HepG2 (cell line): ENCODE data around the gene HMBS. TPM values are rescaled to one million over a fixed set of nuclear protein-coding genes. Genes with fewer than 3 reads are reported as not detected.

Source experiments
- ATAC-seq: fragments of 200-7000 bp; cut with Tn5 transposase; 3 replicates; pipeline ENCODE4 v1.9.1; 2020; ENCODE audit warnings: mild to moderate bottlenecking, moderate library complexity
- BruUV-seq: library from RNA; stranded (reverse); fragments of 400-500 nt; replicated peaks from 2 replicates; lab custom pipeline; 2021; lab: Mats Ljungman, UMichigan
- CTCF ChIA-PET: fragments of 300-600 bp; formaldehyde crosslinking; extraction: SDS; loops from one replicate; lab custom pipeline; 2021; ENCODE audit warnings: low total read pairs, inconsistent platforms, low intra/inter-chr PET ratio; lab: Yijun Ruan, JAX
- POLR2A ChIA-PET: fragments of 350-600 bp; sonication (Branson Sonifier 250); formaldehyde crosslinking; loops from one replicate; lab custom pipeline; 2020; ENCODE audit warnings: antibody characterized with exemption, inconsistent platforms; lab: Yijun Ruan, JAX
- DNase-seq: peaks from one replicate; pipeline ENCODE4 v3.0.0-alpha.2; 2015; ENCODE audit warnings: low spot score
- FAIRE-seq: peaks from 3 replicates; lab custom pipeline; 2011; peaks lifted over from hg19 to GRCh38; lab: Jason Lieb, UNC
- H2AFZ ChIP-seq: one replicate; pipeline ENCODE4 v1.6.1; 2011; ENCODE audit warnings: low read length, inconsistent platforms
- H3K27ac ChIP-seq: fragments of 300-600 bp; 3 replicates; pipeline ENCODE4 v1.8.0; 2011; ENCODE audit warnings: mixed run types, mild to moderate bottlenecking, mixed read lengths, low read length, inconsistent platforms; ENCODE audit not compliant: insufficient read depth; ENCODE audit errors: extremely low read length
- H3K27me3 ChIP-seq, 2 experiments: fragments of 200-600 bp in 1 of 2; 2 replicates in 1 of 2; 3 replicates in 1 of 2; pipeline versions ENCODE4 v1.6.0 to v1.8.0; 2011; ENCODE audit warnings: low read length in 2 of 2, mild to moderate bottlenecking in 2 of 2, moderate library complexity in 2 of 2, inconsistent platforms in 1 of 2; ENCODE audit not compliant: insufficient read depth in 2 of 2, control insufficient read depth in 1 of 2
- H3K36me3 ChIP-seq, 2 experiments: fragments of 200-600 bp in 1 of 2; replicated peaks in 1 of 2; 2 replicates in 1 of 2; 3 replicates in 1 of 2; pipeline versions ENCODE4 v1.5.1 to v1.8.0; 2011; ENCODE audit warnings: low read length in 2 of 2, inconsistent platforms in 1 of 2; ENCODE audit not compliant: insufficient read depth in 2 of 2, control insufficient read depth in 1 of 2
- H3K4me1 ChIP-seq: 2 replicates; pipeline ENCODE4 v1.5.1; 2012; ENCODE audit warnings: low read length, inconsistent platforms; ENCODE audit not compliant: insufficient read depth
- H3K4me2 ChIP-seq: 2 replicates; pipeline ENCODE4 v1.6.0; 2011; ENCODE audit warnings: low read depth, low read length, inconsistent platforms
- H3K4me3 ChIP-seq, 3 experiments: fragments of 200-600 bp in 1 of 3; sonication (generic), shearing (Covaris generic) in 1 of 3; replicated peaks in 1 of 3; 2 replicates each; pipeline ENCODE4 v1.5.1; 2011 to 2016; ENCODE audit warnings: low read length in 3 of 3, inconsistent platforms in 2 of 3, low read depth in 2 of 3, mild to moderate bottlenecking in 2 of 3, control low read depth in 1 of 3, mixed read lengths in 1 of 3; ENCODE audit not compliant: insufficient read depth in 1 of 3
- H3K79me2 ChIP-seq: one replicate; pipeline ENCODE4 v1.6.1; 2011; ENCODE audit warnings: low read length, inconsistent platforms; ENCODE audit not compliant: insufficient read depth
- H3K9ac ChIP-seq: 2 replicates; pipeline ENCODE4 v1.6.0; 2011; ENCODE audit warnings: mild to moderate bottlenecking, low read depth, low read length, inconsistent platforms; ENCODE audit not compliant: insufficient read depth
- H3K9me3 ChIP-seq: 2 replicates; pipeline ENCODE4 v1.5.1; 2012; ENCODE audit warnings: mild to moderate bottlenecking, low read length
- H4K20me1 ChIP-seq: 2 replicates; pipeline ENCODE4 v1.6.0; 2011; ENCODE audit warnings: inconsistent platforms, mild to moderate bottlenecking, low read length, moderate library complexity; ENCODE audit not compliant: insufficient read depth
- BRF2 ChIP-seq: sonication (generic); formaldehyde crosslinking; IDR thresholded peaks from 2 replicates; pipeline ENCODE4 v1.8.1; 2022; ENCODE audit warnings: mild to moderate bottlenecking, missing genetic modification reagents
- CSRNP2 ChIP-seq: sonication (generic); formaldehyde crosslinking; conservative IDR thresholded peaks from 2 replicates; pipeline ENCODE4 v1.8.0; 2022; ENCODE audit warnings: low read depth, missing genetic modification reagents
- GMEB2 ChIP-seq: IDR thresholded peaks from 2 replicates; pipeline ENCODE4 v1.6.1; 2016; ENCODE audit warnings: missing biosample characterization, missing genetic modification reagents, low read depth
- HIVEP1 ChIP-seq: sonication (generic); formaldehyde crosslinking; IDR thresholded peaks from 2 replicates; pipeline ENCODE4 v1.4.0; 2020; ENCODE audit warnings: mild to moderate bottlenecking, missing genetic modification reagents
- HNRNPL ChIP-seq: fragments of 200-400 bp; formaldehyde crosslinking; IDR thresholded peaks from 2 replicates; pipeline ENCODE4 v1.6.1; 2017; ENCODE audit warnings: mild to moderate bottlenecking, low read depth, low read length
- MAZ ChIP-seq, 2 experiments: sonication (generic) in 1 of 2; formaldehyde crosslinking in 1 of 2; IDR thresholded peaks; 2 replicates each; pipeline versions ENCODE4 v1.5.0 to v1.6.1; 2012 to 2020; ENCODE audit warnings: low read depth in 2 of 2, mild to moderate bottlenecking in 2 of 2, borderline replicate concordance in 1 of 2, improper control_type of control experiment in 1 of 2, low read length in 1 of 2, missing genetic modification reagents in 1 of 2, moderate library complexity in 1 of 2
- MBD4 ChIP-seq: IDR thresholded peaks from 2 replicates; pipeline ENCODE4 v1.6.1; 2012; ENCODE audit warnings: low read length, inconsistent platforms, borderline replicate concordance
- RBFOX2 ChIP-seq: fragments of 200-400 bp; formaldehyde crosslinking; IDR thresholded peaks from 2 replicates; pipeline ENCODE4 v1.6.1; 2017; ENCODE audit warnings: low read depth, mild to moderate bottlenecking, low read length
- TFDP1 ChIP-seq: IDR thresholded peaks from 2 replicates; pipeline ENCODE4 v1.6.1; 2016; ENCODE audit warnings: missing compliant biosample characterization, missing genetic modification reagents, borderline replicate concordance
- ZBTB33 ChIP-seq: sonication (generic); formaldehyde crosslinking; IDR thresholded peaks from 2 replicates; pipeline ENCODE4 v1.4.0; 2020; ENCODE audit warnings: missing genetic modification reagents
- ZNF224 ChIP-seq: sonication (generic); formaldehyde crosslinking; IDR thresholded peaks from 2 replicates; pipeline ENCODE4 v1.5.0; 2020; ENCODE audit warnings: mild to moderate bottlenecking, missing genetic modification reagents
- ZNF572 ChIP-seq: sonication (generic); formaldehyde crosslinking; IDR thresholded peaks from 2 replicates; pipeline ENCODE4 v1.5.1; 2020; ENCODE audit warnings: mild to moderate bottlenecking, missing genetic modification reagents
- ZSCAN21 ChIP-seq: sonication (generic); formaldehyde crosslinking; IDR thresholded peaks from 2 replicates; pipeline ENCODE4 v1.8.0; 2022; ENCODE audit warnings: mild to moderate bottlenecking, missing genetic modification reagents, moderate library complexity, borderline replicate concordance
- WGBS: methylation state at CpG from one replicate; pipeline ENCODE4 v1.1.6; 2017; ENCODE audit warnings: low lambda C conversion rate; 5-methylcytosine and 5-hydroxymethylcytosine counted together
- in situ Hi-C: cut with HindIII; loops from 2 replicates; pipeline ENCODE4 v1.10.0; 2017; ENCODE audit warnings: low pct_unique_long_range_greater_than_20kb; ENCODE audit not compliant: extremely low pct_ligation_motif_present
- intact Hi-C: fragments of 100-400 bp; cut with micrococcal nuclease; formaldehyde crosslinking; loops from one replicate; pipeline ENCODE4 v1.10.0; 2022; ENCODE audit not compliant: unreplicated experiment
- polyA plus RNA-seq, 8 experiments: library from polyadenylated mRNA; depleted of rRNA in 3 of 8; stranded (reverse) in 7 of 8; unstranded in 1 of 8; fragments of >200 nt; fragmentation: Illumina TruSeq in 4 of 8; extraction: Trizol in 4 of 8; gene quantifications; 2 replicates each; pipeline versions ENCODE4 v1.2.1 to v1.2.3, GENCODE V29; 2011 to 2016; ENCODE audit warnings: low read depth in 4 of 8, missing spikeins in 1 of 8, mixed read lengths in 1 of 8; ENCODE audit not compliant: insufficient read depth in 1 of 8
- total RNA-seq, 5 experiments: library from RNA; depleted of rRNA; stranded (reverse); fragments of >200 nt; fragmentation: Illumina TruSeq; extraction: Trizol; gene quantifications; 2 replicates each; pipeline ENCODE4 v1.2.3, GENCODE V29; 2016; ENCODE audit warnings: low read depth in 1 of 5

Gene HMBS
- total and polyA plus RNA-seq, 2 of the 13 experiments (the other 11 are each of a cell fraction or from before 2014, with no cell fraction given): 9.4 to 46.9 TPM

- ATAC-seq (no peak), FAIRE-seq (no peak), DNase-seq (peak; percentile 43)
- POLR2A ChIA-PET: interaction anchor here (0.8 to 3.1 kb wide), 9 partner anchors 7 to 75 kb away, joined by 3 to 109 read pairs (median 6); partner anchors contain the start of genes C2CD2L, DPAGT1, HMBS and RPS25
- peak overlapping the region; percentile 78 to 93 (median 91) for H3K4me3 ChIP-seq
- intact Hi-C loops: no loop called here
- peak overlapping the region; percentile 85 for H3K4me2 ChIP-seq
- H2AFZ ChIP-seq: no peak overlapping the region
- H3K9ac ChIP-seq: peak overlapping the region; percentile 93
- CTCF ChIA-PET: no interaction called here
- H3K79me2 ChIP-seq: peaks cover 31% of the 10 kb centered on the region
- H3K27ac ChIP-seq: peak overlapping the region; percentile 78
- 43% methylated on average over 11 of the region's 12 CpGs for WGBS
- H3K4me1 ChIP-seq: peaks cover 38% of the 10 kb centered on the region
- no peaks in the 10 kb centered on the region for H3K9me3 ChIP-seq
- H3K36me3 ChIP-seq: peaks cover 9 to 36% of the 10 kb centered on the region in 2 experiments; a peak in 4 of 5 replicates
- H3K27me3 ChIP-seq: no peaks in the 10 kb centered on the region
- no TSS peak for BruUV-seq
- in situ Hi-C loops: no loop called here
- H4K20me1 ChIP-seq: peaks cover 16% of the 10 kb centered on the region
- TF ChIP-seq RBFOX2 (peak; percentile 57), ZNF224 (CRISPR knock-in tag) (no peak), MAZ (IDR thresholded peaks at IDR 0.05; ENCODE audit: borderline replicate concordance, low read depth, low read length) (no peak), MAZ (CRISPR knock-in tag; IDR thresholded peaks at IDR 0.05; ENCODE audit: low read depth) (no peak), GMEB2 (CRISPR knock-in tag) (no peak), MBD4 (0 out of 2 replicates have a peak, but pooled peaks have one; percentile 51), HIVEP1 (CRISPR knock-in tag) (no peak), CSRNP2 (no peak), BRF2 (CRISPR knock-in tag) (no peak), ZNF572 (no peak), ZSCAN21 (0 out of 2 replicates have a peak, but pooled peaks have one; percentile 33), TFDP1 (CRISPR knock-in tag) (peak; percentile 26; the same call in 1 of the 2 replicates), ZBTB33 (CRISPR knock-in tag) (peak; percentile 94), HNRNPL (0 out of 2 replicates have a peak, but pooled peaks have one; percentile 38)
Measured at GRCh38 chr11:119092880-119093842, 8.5 kb downstream of the HMBS start.
